Effector memory CD4-positive, alpha-beta T cell (primary cell): ENCODE results near the gene ZNF83.
"Not testable (repeated sequence)": the region's sequence is repeated elsewhere in the genome, so short reads cannot be mapped to it uniquely, and the experiment has no call there.

Source experiments
- DNase-seq, 3 donors: peaks; one replicate each; pipeline ENCODE4 v3.0.0-alpha.2; 2020
- H3K27ac ChIP-seq: 2 replicates; pipeline ENCODE4 v1.7.0; 2013; ENCODE audit warnings: mild to moderate bottlenecking, low read length, moderate library complexity; ENCODE audit not compliant: insufficient read depth, poor library complexity, severe bottlenecking
- H3K27me3 ChIP-seq: replicated peaks from 2 replicates; pipeline ENCODE4 v1.7.0; 2013; ENCODE audit warnings: mild to moderate bottlenecking, low read length; ENCODE audit not compliant: insufficient read depth, control insufficient read depth, poor library complexity, severe bottlenecking
- H3K36me3 ChIP-seq: 2 replicates; pipeline ENCODE4 v1.7.0; 2013; ENCODE audit warnings: mild to moderate bottlenecking, low read length, moderate library complexity; ENCODE audit not compliant: control insufficient read depth, insufficient read depth
- H3K4me1 ChIP-seq: 2 replicates; pipeline ENCODE4 v1.7.0; 2013; ENCODE audit warnings: low read length, mild to moderate bottlenecking; ENCODE audit not compliant: control insufficient read depth, insufficient read depth, poor library complexity, severe bottlenecking
- H3K4me3 ChIP-seq: 2 replicates; pipeline ENCODE4 v1.7.0; 2013; ENCODE audit warnings: low read length, low read depth, mild to moderate bottlenecking; ENCODE audit not compliant: insufficient read depth, poor library complexity, severe bottlenecking
- H3K9me3 ChIP-seq: 2 replicates; pipeline ENCODE4 v1.7.0; 2013; ENCODE audit warnings: mild to moderate bottlenecking, low read length, moderate library complexity; ENCODE audit not compliant: control insufficient read depth
- total RNA-seq, 3 donors: gene quantifications; one replicate each; lab custom pipeline; 2026; lab: John Stamatoyannopoulos, UW

ZNF83 gene
- 75.5 to 115 (median 96.0) reads per million in 3 donors for total RNA-seq

DNA sequence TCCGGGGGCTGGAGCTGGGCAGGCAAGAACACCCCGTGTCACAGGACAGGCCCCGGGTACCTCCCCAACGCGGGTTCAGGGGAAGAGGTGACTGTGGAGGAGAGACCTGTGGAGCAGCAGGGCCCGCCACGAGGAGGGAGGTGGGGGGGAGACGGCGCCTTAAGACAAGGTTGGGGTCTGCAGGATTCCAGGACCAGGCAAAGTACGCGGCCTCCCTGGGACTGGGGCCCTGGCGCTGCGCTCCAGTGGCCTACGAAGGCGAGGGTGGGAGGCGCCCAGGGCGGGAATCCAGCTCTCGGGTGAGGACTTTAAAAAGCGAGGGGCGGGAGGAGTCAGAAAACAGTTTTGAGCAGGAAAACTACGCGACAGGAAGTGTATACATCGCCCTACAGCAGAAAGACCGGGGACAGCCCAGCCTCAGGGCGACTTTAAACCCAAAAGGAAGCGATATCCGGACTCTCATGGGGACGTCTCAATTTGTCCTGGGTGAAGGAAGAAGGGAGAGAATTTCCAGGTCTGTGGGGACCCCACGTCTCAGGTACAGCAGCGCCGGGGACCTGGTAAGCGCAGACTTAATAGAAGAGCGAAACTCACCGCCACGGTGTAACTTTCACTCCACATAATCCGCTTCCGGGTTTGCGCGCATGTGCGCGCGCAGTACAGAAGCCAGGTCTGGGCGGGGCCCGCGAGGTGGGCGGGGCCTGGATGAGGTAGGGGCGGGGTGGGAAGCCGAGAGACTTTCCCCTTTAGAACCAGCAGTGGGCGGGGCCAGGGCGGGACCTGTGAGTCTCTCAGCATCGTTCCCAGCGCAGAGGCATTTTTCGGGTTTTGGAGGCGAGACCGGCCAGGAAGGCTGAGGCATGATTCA is at the start of gene ZNF83:
TSS of gene ZNF83 (minus strand) at position 638 of the 868 bp plus-strand sequence.
- Histone ChIP-seq H3K27ac (peak within 1 kb of the TSS; percentile 92), H3K36me3 (no peaks in the 10 kb centered on the region), H3K27me3 (no peaks in the 10 kb centered on the region), H3K4me1 (peaks cover 4% of the 10 kb centered on the region), H3K9me3 (no peaks in the 10 kb centered on the region), H3K4me3 (peak within 1 kb of the TSS; percentile 93)
- peak; percentile 95 to 96 (median 95) for DNase-seq

DNA sequence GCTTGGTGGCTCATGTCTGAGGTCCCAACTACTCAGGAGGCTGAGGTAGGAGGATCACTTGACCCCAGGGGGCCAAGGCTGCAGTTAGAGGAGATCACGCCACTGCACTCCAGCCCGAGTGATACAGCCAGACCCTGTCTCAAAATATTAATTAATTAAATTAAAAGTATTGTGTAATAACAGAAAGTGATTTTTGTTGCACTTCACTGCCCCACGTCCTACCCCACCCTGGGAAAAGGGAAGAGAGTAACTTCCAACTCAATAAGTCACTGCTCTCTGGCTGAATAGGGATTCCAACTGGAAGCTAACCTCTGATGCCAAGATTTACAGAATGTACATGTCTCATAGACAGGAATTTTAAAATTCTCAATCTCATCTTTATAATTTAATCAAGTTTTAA is 49.5 kb upstream of the ZNF83 start:
- no peak overlapping the region for H3K27ac ChIP-seq
- no peaks in the 10 kb centered on the region for H3K9me3 ChIP-seq
- H3K4me1 ChIP-seq = peaks cover 4% of the 10 kb centered on the region
- H3K27me3 ChIP-seq = no peaks in the 10 kb centered on the region
- H3K4me3 ChIP-seq = no peak overlapping the region
- H3K36me3 ChIP-seq = no peaks in the 10 kb centered on the region
- DNase-seq = no peak

DNA sequence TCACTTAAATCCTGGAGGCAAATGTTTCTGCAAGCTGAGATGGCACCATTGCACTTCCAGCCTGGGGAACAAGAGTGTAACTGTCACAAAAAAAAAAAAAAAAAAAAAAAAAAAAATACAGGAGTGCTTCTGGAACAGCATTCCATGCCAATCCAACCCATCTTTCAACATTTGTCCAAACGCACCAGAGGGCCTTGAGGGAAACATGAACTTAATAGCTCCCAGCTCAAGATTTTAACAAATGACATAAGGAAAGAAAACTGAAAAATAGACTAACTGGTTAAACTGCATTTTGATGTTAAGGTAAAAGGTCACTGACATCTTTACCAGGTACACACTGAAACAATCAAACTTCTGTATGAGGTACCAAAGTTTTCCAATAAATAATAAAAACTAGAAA is 47.7 kb upstream of the ZNF83 start:
- DNase-seq = no peak
- Histone ChIP-seq H3K27ac (no peak overlapping the region), H3K9me3 (no peaks in the 10 kb centered on the region), H3K36me3 (no peaks in the 10 kb centered on the region), H3K4me3 (no peak overlapping the region), H3K27me3 (no peaks in the 10 kb centered on the region), H3K4me1 (peaks cover 4% of the 10 kb centered on the region)

DNA sequence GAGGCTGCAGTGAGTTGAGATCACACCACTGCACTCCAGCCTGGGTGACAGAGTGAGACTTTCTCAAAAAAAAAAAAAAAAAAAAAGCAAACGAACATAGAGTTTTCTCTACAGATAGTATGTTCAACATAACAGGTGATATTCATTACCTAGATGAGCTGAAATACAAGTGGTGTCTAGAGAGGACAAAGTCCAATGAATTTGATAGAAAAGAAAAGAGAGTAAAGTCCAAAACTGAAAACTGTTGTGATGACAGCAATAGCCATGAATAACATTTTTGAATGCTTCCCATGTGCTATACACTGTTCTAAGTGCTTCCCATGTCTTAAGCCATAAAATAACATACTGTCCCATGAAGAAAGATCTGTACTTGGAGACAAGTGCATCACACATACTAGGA is 43.1 kb upstream of the ZNF83 start:
- H3K36me3 ChIP-seq, H3K4me3 ChIP-seq, H3K4me1 ChIP-seq, DNase-seq, H3K27me3 ChIP-seq, H3K27ac ChIP-seq, H3K9me3 ChIP-seq: not testable (repeated sequence)

DNA sequence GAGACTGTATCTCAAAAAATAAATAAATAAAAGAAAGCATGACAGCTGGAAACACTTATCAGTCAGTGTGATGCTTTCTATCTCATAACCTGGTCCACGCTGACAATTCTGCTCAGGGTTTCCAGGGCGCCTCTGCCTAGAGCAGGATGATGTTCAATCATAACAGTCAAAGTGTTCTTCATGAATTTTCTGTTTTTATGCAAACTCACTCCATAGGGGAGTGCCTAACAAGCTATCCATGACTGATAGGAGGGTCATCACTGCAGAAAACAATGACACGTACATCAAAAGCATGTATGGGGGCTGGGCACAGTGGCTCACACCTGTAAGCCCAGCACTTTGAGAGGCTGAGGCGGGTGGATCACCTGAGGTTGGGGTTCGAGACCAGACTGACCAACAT is 41.4 kb upstream of the ZNF83 start:
- no peaks in the 10 kb centered on the region for H3K36me3 ChIP-seq
- H3K27ac ChIP-seq = no peak overlapping the region
- no peaks in the 10 kb centered on the region for H3K27me3 ChIP-seq
- no peak for DNase-seq
- H3K4me3 ChIP-seq = no peak overlapping the region
- no peaks in the 10 kb centered on the region for H3K9me3 ChIP-seq
- no peaks in the 10 kb centered on the region for H3K4me1 ChIP-seq

DNA sequence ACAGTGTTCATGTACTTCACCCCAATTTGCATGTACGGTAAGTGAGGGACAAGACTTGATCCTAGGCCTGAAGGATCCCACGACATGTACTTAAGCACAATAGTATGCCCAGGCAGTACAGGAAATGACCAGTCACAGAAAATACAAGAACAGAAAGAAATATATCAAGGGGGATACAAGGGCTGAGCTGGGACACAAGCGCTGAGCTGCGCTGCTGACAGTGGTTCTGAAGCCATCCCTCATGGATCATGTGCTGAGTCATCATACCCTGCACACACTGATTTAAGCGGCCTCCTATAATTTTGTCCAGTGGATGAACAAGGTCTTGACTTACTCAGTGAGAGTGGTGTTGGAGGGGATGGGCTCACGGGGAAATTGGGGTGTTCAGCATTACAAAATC is 37.1 kb upstream of the ZNF83 start:
- H3K4me1 ChIP-seq, H3K36me3 ChIP-seq, DNase-seq, H3K27ac ChIP-seq, H3K4me3 ChIP-seq, H3K27me3 ChIP-seq, H3K9me3 ChIP-seq: not testable (repeated sequence)

DNA sequence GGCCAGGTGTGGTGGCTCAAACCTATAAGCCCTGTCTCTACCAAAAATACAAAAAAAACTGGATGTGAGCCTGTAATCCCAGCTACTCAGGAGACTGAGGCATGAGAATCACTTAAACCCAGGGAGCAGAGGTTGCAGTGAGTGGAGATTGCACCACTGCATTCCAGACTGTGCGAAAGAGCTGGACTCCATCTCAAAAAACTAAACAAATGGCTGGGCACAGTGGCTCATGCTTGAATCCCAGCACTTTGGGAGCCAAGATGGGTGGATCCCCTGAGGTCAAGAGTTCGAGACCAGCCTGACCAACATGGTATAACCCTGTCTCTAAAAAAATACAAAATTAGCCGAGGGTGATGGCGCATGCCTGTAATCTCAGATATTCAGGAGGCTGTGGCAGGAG is 34.9 kb upstream of the ZNF83 start:
- Histone ChIP-seq H3K9me3 (no peaks in the 10 kb centered on the region), H3K27ac (no peak overlapping the region), H3K27me3 (no peaks in the 10 kb centered on the region), H3K4me1 (peaks cover 4% of the 10 kb centered on the region), H3K36me3 (no peaks in the 10 kb centered on the region), H3K4me3 (no peak overlapping the region)
- no peak for DNase-seq

DNA sequence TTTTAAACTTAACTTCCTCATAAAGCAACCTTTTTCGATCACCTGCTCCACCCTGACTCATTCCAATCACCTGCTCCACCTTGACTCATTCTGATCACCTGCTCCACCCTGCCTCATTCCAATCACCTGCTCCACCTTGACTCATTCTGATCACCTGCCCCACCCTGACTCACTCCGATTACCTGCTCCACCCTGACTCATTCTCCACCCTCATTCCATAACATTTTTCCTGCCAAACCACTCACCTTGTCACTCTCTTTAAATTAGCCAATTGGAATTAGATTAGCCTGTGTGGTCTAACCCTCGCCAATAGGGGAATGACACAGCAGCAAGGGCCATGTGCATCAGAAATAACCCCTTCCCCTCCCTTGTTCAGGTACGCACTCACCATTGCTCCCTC is 31.9 kb upstream of the ZNF83 start:
- Histone ChIP-seq H3K4me3 (no peak overlapping the region), H3K9me3 (no peaks in the 10 kb centered on the region), H3K4me1 (peaks cover 4% of the 10 kb centered on the region), H3K27me3 (no peaks in the 10 kb centered on the region), H3K36me3 (no peaks in the 10 kb centered on the region), H3K27ac (no peak overlapping the region)
- no peak for DNase-seq

DNA sequence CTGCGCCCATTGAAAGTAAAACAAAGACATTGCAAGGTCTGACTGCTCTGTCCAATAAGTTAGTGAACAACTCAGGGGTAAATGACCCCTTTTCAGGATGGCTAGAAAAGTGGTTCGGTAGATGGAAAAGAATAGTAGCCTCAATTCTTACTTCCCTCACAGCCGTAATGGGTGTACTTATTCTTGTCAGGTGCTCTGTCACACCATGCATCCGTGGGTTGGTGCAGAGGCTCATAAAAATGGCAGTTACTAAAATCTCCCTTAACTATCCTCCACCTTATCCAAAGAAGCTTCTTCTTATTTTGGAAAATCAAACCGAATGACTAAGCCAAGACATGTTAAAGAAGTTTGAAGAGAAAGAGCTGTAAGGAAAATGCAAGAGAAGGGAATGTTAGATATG is 31.4 kb upstream of the ZNF83 start:
- no peaks in the 10 kb centered on the region for H3K36me3 ChIP-seq
- no peak for DNase-seq
- H3K4me3 ChIP-seq = no peak overlapping the region
- no peak overlapping the region for H3K27ac ChIP-seq
- no peaks in the 10 kb centered on the region for H3K9me3 ChIP-seq
- H3K27me3 ChIP-seq = no peaks in the 10 kb centered on the region
- H3K4me1 ChIP-seq = peaks cover 4% of the 10 kb centered on the region

DNA sequence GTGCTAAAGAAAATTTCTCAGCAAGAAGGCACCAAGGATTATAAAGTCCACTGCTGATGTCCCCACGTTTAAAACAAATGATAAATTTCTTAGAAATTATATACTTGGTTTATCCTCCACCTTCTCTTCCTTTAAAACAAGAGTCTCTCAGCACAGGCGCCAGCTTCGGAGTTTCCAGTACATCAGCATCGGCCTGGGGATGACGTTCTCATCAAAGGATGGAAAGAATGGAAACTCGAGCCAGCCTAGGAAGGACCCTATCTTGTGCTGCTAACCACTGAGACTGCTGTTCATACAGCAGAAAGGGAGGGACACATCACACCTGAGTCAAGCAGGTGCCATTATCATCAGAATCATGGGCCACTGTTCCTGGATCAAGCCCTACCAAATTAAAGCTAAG is 29.8 kb upstream of the ZNF83 start:
- Histone ChIP-seq H3K4me1 (no peaks in the 10 kb centered on the region), H3K4me3 (no peak overlapping the region), H3K27me3 (no peaks in the 10 kb centered on the region), H3K9me3 (no peaks in the 10 kb centered on the region), H3K36me3 (no peaks in the 10 kb centered on the region), H3K27ac (no peak overlapping the region)
- DNase-seq = no peak
